Measurements from ENCODE around the gene LLGL2. TPM values are rescaled to one million over a fixed set of nuclear protein-coding genes. Genes with fewer than 3 reads are reported as not detected.

LLGL2 gene
- total RNA-seq, 1 donor from 2014 or later = 14.8 TPM

- no peak overlapping the region for H3K27ac ChIP-seq (ENCODE audit: low read depth, low read length)
- H3K9me3 ChIP-seq (ENCODE audit: insufficient read depth, low read depth, low read length) = no peaks in the 10 kb centered on the region
- H4K20me1 ChIP-seq (ENCODE audit: insufficient read depth, low read length) = peaks cover 53% of the 10 kb centered on the region
- peaks cover 22% of the 10 kb centered on the region for H3K4me1 ChIP-seq (ENCODE audit: insufficient read depth, low read length)
- no peak overlapping the region for H3K27ac Mint-ChIP-seq (ENCODE audit: unreplicated experiment)
- FAIRE-seq = no peak
- H3K27me3 ChIP-seq (ENCODE audit: insufficient read depth, low read length) = no peaks in the 10 kb centered on the region
- H3K27me3 Mint-ChIP-seq (ENCODE audit: low read depth, unreplicated experiment) = no peaks in the 10 kb centered on the region
- peaks cover 19% of the 10 kb centered on the region for H3K4me1 Mint-ChIP-seq (ENCODE audit: low read depth, unreplicated experiment)
- H3K9me3 Mint-ChIP-seq (ENCODE audit: unreplicated experiment) = no peaks in the 10 kb centered on the region
- H3K9ac ChIP-seq (ENCODE audit: low read length) = no peak overlapping the region
- H3K36me3 Mint-ChIP-seq (ENCODE audit: low read depth, unreplicated experiment) = no peaks in the 10 kb centered on the region
- no peak overlapping the region for H3K4me3 ChIP-seq (ENCODE audit: insufficient read depth, low read depth, low read length)
- H3K4me2 ChIP-seq (ENCODE audit: low read length) = no peak overlapping the region
- no peak overlapping the region for H3K4me3 Mint-ChIP-seq (ENCODE audit: unreplicated experiment)
- TF ChIP-seq CTCF (IDR thresholded peaks at IDR 0.05; ENCODE audit: insufficient read depth, low read depth, low read length) (no peak), EZH2 (IDR thresholded peaks at IDR 0.05; ENCODE audit: insufficient read depth, low read length) (no peak)
- H3K79me2 ChIP-seq (ENCODE audit: insufficient read depth, low read length) = peaks cover 17% of the 10 kb centered on the region
- no peaks in the 10 kb centered on the region for H3K36me3 ChIP-seq (ENCODE audit: insufficient read depth, low read length)
- DNase-seq (ENCODE audit: low read depth) = no peak
- no peak overlapping the region for H2AFZ ChIP-seq (ENCODE audit: low read depth, low read length)
These were observed 47.0 kb upstream of the LLGL2 start for GRCh38 chr17:75478508-75478907.

GRCh38 chr17:75480281-75480680 lies 45.2 kb upstream of the LLGL2 start:
- Histone ChIP-seq H3K27me3 (ENCODE audit: insufficient read depth, low read length) (no peaks in the 10 kb centered on the region), H3K4me2 (ENCODE audit: low read length) (no peak overlapping the region), H3K4me3 (ENCODE audit: insufficient read depth, low read depth, low read length) (no peak overlapping the region), H3K9ac (ENCODE audit: low read length) (no peak overlapping the region), H3K9me3 (ENCODE audit: insufficient read depth, low read depth, low read length) (no peaks in the 10 kb centered on the region), H3K36me3 (ENCODE audit: insufficient read depth, low read length) (no peaks in the 10 kb centered on the region), H4K20me1 (ENCODE audit: insufficient read depth, low read length) (peaks cover 53% of the 10 kb centered on the region), H3K79me2 (ENCODE audit: insufficient read depth, low read length) (peaks cover 15% of the 10 kb centered on the region), H3K27ac (ENCODE audit: low read depth, low read length) (no peak overlapping the region), H2AFZ (ENCODE audit: low read depth, low read length) (no peak overlapping the region), H3K4me1 (ENCODE audit: insufficient read depth, low read length) (peaks cover 18% of the 10 kb centered on the region)
- Mint-ChIP-seq H3K9me3 (ENCODE audit: unreplicated experiment) (no peaks in the 10 kb centered on the region), H3K4me1 (ENCODE audit: low read depth, unreplicated experiment) (peaks cover 19% of the 10 kb centered on the region), H3K36me3 (ENCODE audit: low read depth, unreplicated experiment) (no peaks in the 10 kb centered on the region), H3K27me3 (ENCODE audit: low read depth, unreplicated experiment) (no peaks in the 10 kb centered on the region), H3K4me3 (ENCODE audit: unreplicated experiment) (no peak overlapping the region), H3K27ac (ENCODE audit: unreplicated experiment) (no peak overlapping the region)
- FAIRE-seq (no peak), DNase-seq (ENCODE audit: low read depth) (no peak)
- no peak for TF ChIP-seq EZH2 (IDR thresholded peaks at IDR 0.05; ENCODE audit: insufficient read depth, low read length)
- TF ChIP-seq CTCF (IDR thresholded peaks at IDR 0.05; ENCODE audit: insufficient read depth, low read depth, low read length) = no peak

- Mint-ChIP-seq H3K36me3 (ENCODE audit: low read depth, unreplicated experiment) (peaks cover 3% of the 10 kb centered on the region), H3K4me1 (ENCODE audit: low read depth, unreplicated experiment) (peaks cover 11% of the 10 kb centered on the region), H3K27ac (ENCODE audit: unreplicated experiment) (no peak overlapping the region), H3K4me3 (ENCODE audit: unreplicated experiment) (no peak overlapping the region), H3K27me3 (ENCODE audit: low read depth, unreplicated experiment) (no peaks in the 10 kb centered on the region), H3K9me3 (ENCODE audit: unreplicated experiment) (no peaks in the 10 kb centered on the region)
- Histone ChIP-seq H3K4me2 (ENCODE audit: low read length) (no peak overlapping the region), H3K9me3 (ENCODE audit: insufficient read depth, low read depth, low read length) (no peaks in the 10 kb centered on the region), H3K27me3 (ENCODE audit: insufficient read depth, low read length) (no peaks in the 10 kb centered on the region), H4K20me1 (ENCODE audit: insufficient read depth, low read length) (peaks cover 47% of the 10 kb centered on the region), H2AFZ (ENCODE audit: low read depth, low read length) (no peak overlapping the region), H3K9ac (ENCODE audit: low read length) (no peak overlapping the region), H3K36me3 (ENCODE audit: insufficient read depth, low read length) (no peaks in the 10 kb centered on the region), H3K79me2 (ENCODE audit: insufficient read depth, low read length) (peaks cover 15% of the 10 kb centered on the region), H3K27ac (ENCODE audit: low read depth, low read length) (no peak overlapping the region), H3K4me1 (ENCODE audit: insufficient read depth, low read length) (peaks cover 7% of the 10 kb centered on the region), H3K4me3 (ENCODE audit: insufficient read depth, low read depth, low read length) (no peak overlapping the region)
- FAIRE-seq (no peak), DNase-seq (ENCODE audit: low read depth) (no peak)
- TF ChIP-seq CTCF (IDR thresholded peaks at IDR 0.05; ENCODE audit: insufficient read depth, low read depth, low read length) = no peak
- TF ChIP-seq EZH2 (IDR thresholded peaks at IDR 0.05; ENCODE audit: insufficient read depth, low read length) = no peak
These were observed 44.1 kb upstream of the LLGL2 start for GRCh38 chr17:75481194-75482068.

All from astrocyte (in vitro differentiated cells and primary cell).